Iris pigment epithelial cell (primary cell): ENCODE measurements around the gene SSR3.
"Not testable (repeated sequence)": the region's sequence is repeated elsewhere in the genome, so short reads cannot be mapped to it uniquely, and the experiment has no call there.

Experiments
- DNase-seq: peaks from one replicate; pipeline ENCODE4 v3.0.0-alpha.2; 2011; ENCODE audit warnings: low read depth

SSR3 gene

DNA sequence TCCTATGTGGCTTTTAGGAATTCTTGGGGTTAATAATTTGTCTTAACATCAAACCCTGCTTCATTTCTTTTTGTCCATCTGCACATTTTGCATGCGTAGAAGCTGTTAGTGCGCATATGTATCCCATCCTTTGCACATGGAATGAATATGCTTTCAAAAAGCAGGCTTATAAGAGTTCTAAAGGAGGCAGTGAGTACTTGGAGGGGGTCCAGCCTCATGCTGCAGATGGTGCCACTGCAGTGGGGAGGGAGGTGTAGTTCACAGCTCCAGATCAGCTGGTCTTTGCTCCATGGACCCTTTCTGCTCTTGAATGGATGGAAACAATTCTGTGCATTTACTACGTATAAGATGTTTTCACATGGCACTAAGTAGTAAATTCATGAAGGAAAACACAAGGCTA, 20.7 kb upstream of the SSR3 start:
- DNase-seq = no peak

DNA sequence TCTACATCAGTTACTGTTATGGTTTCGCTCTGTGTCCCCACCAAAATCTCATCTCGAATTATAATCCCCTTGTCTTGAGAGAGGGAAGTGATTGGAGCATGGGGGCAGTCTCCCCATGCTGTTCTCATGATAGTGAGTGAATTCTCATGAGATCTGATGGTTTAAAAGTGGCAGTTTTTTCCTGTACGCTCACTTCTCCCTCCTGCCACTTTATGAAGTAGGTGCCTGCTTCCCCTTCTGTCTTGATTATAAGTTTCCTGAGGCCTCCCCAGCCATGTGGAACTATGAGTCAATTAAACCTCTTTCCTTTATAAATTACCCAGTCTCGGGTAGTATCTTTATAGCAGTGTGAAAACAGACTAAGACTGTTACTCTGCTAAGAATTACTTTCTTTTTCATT, 15.0 kb upstream of the SSR3 start:
- not testable (repeated sequence) for DNase-seq

DNA sequence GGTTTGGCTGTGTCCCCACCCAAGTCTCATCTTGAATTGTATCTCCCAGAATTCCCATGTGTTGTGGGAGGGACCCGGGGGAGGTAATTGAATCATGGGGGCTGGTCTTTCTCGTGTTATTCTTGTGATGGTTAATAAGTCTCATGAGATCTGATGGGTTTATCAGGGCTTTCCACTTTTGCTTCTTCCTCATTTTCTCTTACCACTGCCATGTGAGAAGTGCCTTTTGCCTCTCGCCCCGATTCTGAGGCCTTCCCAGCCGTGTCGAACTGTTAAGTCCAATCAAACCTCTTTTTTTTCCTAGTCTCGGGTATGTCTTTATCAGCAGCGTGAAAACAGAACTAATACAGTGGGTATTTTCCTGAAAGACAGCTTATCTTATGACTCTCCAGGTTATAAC, 14.1 kb upstream of the SSR3 start:
- not testable (repeated sequence) for DNase-seq

DNA sequence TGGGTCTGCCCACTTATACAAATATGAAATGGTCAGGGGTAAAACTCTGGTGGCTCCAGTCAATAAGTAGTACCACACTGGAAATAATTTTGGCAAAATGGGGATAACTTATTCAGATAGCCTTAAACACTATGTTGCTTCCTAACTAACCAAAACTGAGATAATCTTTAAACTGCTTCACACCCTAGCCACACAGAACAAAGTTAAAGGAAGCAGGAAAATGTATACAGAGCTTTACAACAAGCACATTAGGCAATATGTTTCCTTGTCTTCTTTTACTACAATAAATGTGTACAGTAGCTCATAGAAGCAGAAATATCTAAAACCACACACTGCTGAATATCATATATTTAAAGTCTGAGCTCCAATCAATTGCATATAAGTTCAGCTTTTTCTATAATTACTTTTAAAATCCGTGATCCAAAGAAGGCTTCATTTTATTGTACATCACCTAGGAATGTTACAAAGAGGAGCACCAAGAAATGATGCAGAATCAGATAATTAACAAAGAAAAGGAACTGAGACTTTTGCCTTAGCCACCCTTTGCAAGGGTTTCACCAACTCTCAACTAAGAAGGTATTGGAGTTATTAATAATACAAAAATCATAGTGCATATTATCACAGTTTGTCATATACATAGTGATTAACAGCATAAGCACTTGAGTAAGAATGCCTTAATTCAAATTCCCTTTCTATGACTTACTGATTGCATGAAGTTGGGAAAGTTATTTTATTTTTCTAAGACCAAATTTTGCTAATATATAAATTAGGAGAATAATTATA, 9.2 kb upstream of the SSR3 start:
- peak; percentile 39 for DNase-seq

DNA sequence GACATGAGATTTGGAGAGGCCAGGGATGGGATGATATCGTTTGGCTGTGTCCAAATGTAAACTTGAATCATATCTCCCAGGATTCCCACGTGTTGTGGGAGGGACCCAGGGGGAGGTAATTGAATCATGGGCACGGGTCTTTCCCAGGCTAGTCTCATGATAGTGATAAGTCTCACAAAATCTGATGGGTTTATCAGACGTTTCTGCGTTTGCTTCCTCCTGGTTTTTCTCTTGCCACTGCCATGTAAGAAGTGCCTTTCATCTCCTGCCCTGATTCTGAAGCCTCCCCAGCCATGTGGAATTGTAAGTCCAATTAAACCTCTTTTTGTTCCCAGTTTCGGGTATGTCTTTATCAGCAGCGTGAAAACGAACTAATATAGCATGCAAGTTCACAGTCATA, 7.6 kb upstream of the SSR3 start:
- DNase-seq = not testable (repeated sequence)

DNA sequence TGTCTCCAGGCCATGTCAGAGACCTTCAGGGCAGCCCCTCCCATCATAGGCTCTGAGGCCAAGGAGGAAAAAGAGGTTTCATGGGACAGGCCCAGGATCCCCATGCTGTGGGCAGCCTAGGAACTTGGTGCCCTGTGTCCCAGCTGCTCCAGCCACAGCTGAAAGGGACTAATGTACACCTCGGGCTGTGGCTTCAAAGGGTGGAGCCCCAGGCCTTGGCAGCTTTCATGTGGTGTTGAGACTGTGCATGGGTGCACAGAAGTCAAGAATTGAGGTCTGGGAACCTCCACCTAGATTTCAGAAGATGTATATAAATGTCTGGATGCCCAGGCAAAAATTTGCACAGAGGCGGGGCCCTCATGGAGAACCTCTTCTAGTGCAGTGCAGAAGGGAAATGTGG, 6.6 kb upstream of the SSR3 start:
- DNase-seq = no peak

DNA sequence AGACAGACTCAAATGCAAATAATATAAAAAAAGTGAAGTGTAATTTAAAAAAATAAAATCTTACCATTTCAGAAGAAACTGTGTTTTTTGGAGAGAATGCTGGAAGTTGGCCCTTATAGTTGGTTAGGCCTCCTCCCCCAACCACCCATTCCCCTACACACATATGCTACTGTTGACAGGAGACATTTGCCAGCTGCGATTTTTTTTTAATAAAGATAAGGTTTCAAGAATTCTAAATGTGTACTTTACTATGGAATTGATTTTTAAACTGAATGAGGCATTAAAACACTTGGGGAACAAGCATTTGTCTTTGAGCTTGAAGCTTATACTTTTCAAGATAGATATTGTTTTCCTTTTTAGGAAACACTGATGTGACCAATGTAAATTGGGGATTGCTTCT, 4.4 kb upstream of the SSR3 start:
- DNase-seq = no peak

DNA sequence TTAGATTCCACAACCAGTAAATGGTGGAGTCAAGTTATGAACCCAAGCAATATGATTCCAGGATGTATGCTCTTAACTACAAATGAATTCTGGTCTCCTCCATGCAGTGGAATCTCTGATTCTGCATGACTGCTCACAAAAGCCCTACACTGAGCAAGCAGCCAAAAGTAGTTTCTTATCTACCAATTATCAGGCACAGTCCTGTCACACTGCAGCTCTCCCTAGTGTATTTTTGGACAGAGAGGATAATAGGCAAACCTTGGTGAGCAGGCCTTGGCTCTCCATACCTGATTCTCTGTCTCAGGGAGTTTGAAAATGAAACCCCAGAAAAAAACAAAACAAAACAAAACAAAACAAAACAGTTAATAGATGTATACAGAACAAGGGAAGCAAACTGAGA, 3.5 kb upstream of the SSR3 start:
- no peak for DNase-seq

DNA sequence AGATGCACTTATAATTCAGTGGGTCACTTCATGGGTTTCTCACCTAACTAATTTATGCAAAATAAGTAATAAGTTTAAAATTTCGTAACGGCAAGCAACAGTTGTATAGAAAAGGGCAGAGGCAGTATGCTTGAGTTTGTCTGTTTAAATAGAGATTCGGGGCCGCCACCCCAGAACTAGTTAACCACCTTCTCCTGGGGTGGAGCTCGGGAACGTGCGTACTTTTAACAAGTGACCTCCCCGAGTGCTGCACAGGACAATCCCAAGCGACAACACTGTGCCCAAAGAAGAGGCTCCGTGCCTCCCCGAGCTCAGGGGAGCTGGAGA, 439 bp downstream of the SSR3 start:
- DNase-seq = no peak

DNA sequence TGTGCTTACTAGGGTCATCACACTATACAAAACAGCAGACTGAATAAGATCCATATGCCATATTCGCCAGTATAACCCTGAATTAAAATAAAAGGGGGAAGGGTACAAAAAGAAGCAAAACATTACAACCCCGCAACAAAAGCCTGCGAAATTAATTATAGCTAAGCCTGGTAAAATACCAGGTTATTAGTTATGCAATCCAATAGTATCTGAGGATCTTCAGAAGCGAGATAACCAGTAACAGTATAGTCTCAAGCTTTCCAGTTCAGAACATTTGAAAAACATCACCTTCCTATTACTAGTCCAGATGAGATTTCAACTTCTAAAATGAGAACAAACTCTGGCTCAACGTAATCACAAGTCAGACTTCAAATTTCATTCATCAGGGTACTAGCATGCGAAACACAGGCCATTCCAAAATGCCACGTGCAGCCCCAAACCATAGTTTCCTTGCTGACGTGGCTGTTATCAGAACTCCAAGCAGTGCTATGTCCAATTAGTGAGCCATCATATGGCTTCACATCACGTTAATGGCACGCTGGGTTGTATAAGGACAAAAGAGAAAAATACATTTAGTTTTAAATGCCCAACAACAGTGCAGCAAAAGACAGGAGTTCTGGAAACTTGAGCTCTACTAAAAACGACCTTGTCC, 1.1 kb downstream of the SSR3 start:
- peak; percentile 81 for DNase-seq

DNA sequence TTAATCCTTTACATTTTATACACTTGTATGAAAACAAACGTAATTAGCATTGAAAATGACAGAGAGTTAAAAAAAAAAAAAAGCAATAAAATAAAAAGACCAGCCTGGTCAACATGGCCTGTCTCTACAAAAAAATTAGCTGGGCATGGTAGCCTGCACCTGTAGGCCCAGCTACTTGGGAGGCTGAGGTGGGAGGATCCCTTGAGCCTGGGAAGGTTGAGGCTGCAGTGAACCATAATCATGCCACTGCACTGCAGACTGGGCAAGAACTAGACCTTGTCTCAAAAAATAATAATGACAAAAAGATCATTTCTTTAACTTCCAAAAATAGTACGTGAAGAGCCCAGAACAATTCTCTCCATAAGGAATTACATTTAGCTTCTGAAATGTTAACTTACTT, 1.9 kb downstream of the SSR3 start:
- no peak for DNase-seq

DNA sequence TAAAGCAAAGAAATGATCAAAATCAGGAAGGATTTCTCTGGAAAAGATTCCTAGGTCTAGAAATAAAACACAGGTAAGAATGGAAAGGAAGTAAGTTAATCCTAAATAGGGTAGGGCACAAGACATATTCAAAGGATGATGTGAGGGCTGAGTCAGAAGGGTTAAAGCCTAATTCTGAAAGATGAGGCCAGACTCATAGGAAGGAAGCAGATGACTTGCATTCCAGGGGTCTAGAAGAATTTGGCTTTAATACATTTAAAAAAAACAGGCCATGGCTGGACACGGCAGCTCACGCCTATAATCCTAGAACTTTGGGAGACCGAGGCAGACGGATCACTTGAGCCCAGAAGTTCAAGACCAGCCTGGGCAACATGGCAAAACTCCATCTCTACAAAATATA, 3.2 kb downstream of the SSR3 start:
- DNase-seq = peak; percentile 89

DNA sequence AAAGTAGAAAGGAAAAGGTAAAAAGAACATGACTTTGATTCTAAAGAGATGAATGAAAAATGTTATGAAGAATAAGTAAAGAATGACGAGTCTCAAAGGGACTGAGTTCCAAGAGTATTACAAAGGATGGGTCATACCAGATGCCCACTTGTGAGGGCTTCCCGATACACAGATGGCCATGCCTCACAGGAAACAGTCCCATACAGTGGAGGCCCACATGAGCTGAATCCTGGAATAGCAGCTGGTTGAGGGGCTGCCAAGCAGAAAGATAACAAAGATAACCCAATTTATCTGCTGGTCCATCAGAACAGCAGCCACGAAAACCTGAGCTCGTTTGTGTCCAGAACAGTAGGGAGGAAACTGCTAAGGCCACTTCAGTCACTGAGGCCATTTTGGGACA, 3.7 kb downstream of the SSR3 start:
- DNase-seq = peak; percentile 38

DNA sequence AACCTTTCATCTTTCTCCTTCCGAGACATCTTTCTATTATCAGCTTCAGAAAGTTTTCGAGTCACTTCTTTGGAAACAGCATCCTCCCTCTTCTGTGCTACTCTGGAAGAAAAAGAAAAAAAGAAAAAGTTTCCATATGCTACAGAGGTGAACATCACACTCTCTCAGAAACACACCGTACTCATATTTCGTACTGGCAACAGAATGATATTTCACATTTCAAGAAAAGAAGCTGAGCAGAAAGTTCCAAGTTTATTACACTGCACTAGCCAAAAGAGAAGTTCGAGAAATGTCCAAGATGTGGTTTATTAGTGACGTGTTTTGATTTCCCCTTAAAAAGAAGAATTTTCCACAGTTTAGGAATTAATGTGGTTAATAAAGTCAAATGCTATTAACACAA, 6.0 kb downstream of the SSR3 start:
- DNase-seq = no peak

DNA sequence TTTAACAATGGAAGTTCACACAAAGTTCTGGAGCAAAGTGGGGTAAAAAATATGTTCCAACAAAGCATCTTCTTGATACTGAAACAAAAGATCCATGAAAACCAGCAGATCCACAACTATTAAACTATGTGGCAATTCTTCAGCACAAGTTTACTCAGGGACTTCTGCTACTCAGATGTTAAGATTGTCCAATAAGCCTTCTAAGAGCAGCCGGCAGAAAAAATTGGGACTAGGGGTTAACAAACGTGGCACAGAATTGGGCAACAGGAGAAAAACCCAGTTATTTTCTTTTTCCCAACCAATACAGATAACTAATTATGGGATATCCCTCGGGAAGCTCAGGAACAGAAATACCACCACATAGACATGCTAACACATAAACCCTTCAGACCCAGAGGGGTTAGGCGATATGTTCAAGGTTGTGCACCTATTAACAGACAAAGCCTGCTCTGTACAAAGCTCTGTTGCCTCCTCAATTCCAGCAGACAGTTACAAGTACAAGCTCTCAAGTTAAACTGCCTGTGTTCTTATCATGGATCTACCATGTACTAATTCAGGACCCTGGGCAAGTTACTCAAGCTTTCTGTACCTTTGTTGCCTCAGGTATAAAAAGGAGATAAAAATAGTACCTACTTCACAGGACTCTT, 6.8 kb downstream of the SSR3 start:
- DNase-seq = peak; percentile 34

DNA sequence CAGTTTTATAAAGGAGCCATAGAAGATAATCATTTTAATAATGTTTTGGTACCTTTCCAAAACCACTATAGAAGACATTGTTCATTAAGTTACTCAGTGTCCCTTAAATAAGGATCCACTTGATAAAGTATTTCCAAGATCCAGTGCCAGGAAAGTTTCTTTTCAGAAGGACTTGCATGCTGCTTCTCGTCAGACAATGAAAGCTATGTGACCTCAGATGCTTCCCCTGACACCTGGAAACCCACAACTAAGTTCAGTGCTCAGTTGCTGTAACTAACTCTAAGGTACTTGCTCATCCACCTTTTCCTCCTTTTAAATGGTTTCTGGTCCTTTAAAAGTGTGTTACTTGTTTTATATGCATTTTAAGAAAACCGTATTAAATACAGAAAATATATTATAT, 7.3 kb downstream of the SSR3 start:
- peak; percentile 84 for DNase-seq

DNA sequence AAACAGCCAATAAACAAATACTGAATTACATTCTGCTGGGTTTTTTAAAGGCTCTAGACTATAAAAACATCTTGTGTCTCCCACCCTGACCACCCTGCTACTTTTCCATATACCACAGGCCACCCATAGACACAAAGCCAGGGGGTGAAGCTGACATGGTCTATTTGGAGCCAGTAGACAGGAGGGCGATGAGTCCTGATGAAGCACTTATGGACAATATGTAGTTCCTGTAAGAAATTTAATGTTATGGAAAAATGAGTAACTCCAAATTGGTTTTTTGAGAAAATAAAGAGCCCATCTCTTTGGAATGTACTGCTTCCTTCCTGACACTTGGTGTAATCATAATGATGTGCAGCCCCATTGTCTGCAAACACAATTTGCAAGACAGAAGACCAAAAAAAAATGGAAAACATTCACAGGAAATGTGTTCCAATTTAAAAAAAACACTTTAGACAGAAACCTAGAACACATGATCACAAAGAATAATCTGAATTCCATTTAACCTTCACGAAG, 11.8 kb downstream of the SSR3 start:
- DNase-seq = no peak

DNA sequence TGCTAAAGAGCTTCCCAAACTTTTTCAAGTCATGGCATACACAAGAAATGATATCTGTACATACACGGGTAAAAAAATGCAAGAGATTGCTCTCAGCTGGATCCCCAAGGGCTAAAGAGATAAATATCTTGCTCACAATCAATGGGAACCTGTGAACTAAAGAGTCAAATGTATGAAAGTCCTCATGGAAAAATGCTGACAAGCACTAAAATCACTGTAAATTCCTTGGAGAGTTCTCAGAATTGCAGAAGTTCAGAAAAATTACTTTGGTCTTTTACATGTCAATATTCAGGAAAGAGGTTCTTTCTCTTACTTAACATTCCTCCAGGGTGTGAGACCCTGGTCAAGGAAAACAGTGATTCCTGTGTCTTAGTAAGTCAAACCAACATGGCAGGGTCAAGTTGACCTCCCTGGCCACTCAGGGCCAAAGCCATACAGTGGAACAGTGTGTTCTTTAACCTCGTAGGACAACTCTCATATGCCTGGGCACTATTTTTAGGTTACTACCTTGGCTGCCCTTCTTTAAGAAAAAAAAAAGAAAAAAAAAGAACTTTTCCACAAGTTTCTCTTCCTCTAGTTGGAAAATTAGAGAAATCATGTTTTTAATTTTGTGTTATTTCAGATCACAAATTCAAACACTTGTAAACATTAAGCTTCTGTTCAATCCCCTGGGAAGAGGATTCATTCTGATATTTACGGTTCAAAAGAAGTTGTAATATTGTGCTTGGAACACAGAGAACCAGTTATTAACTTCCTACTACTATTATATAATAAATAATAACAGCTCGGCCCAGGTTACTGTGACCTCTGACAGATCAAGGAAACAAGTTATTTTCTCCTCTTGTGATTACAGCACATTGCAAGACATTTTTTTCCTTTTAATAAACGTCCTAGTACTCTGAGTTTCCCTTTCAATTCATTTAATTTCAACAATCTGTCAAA, 12.5 kb downstream of the SSR3 start:
- no peak for DNase-seq

DNA sequence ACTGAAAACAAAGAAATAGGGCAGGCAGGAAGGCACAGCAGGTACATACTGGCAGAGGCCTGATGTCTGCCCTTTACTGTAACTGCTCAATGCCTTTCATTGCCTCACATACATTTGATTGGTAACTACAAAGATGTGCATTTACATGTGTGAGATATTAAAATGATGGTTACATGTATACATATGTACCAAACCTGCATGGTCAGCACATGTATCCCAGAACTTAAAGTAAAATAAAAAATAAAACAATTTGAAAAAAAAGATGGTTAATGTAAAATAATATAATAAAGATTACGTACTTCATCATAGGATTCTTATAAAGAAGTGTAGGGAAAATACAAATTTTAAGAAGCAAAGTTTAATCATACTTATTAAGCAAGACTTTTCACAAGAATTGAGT, 15.1 kb downstream of the SSR3 start:
- DNase-seq = no peak

DNA sequence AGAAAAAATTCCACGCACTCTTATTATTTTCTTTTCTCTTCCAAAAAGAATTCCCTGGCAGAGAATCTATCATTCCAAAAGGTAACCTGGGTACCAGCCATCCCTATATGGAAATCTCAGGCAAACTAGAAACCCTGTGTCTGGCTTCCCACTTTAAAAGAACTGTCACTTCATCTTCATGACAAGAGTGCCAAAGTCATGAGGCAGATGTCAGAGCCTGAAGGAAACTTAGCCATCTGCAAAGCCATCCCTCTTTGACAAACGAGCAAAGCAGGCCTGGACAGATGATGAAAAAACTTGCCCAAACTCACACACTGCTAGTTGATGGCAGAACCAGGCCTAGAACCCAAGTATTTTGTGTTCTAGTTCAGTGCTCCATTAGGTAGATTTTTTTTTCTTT, 15.9 kb downstream of the SSR3 start:
- DNase-seq = no peak

DNA sequence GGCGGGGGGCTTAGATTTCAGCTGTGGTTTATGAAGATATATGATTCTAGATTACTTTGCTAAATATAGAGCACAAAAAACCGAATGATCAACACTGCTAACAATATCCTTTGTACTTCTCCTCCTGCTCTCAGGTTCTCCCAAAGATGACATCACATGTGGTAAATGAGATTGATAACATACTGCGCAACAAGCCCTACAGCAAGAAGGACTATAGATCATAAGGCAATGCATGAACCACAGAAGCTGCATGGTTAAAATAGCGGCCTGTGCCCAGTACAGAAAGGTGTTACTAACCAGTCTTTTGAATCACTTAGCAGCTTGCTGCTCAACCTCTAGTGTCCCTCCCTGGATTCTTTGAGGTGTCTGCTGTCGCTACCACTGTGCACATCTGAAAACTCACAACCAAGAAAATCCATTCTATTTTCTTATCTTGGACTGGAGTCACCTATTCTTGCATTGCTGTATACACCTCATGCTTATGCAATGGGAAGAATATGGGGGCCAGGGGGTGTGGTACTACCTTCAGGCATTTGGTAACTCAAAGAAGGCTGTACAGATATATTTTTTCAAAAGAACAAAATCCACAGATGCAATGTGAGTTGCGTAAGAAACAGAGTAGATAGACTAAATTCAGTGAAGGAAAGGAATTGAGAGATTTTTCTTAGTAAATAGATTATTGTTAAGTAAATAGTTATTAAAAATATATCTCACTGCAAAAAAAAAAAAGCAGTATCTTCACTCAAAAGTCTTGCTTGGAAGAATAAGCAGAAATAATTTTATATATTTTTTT, 18.2 kb downstream of the SSR3 start:
- peak; percentile 41 for DNase-seq
